ENCODE results near the gene ANTKMT.

ANTKMT gene

GRCh38 chr16:684961-685696 is 35.8 kb upstream of the ANTKMT start:
- no peak overlapping the region for H3K9ac ChIP-seq (ENCODE audit: low read length)
- H3K4me1 ChIP-seq (ENCODE audit: low read length) = peaks cover 25% of the 10 kb centered on the region
- H3K79me2 ChIP-seq (ENCODE audit: low read length) = peaks cover 51% of the 10 kb centered on the region
- TF ChIP-seq, protein P1, sequence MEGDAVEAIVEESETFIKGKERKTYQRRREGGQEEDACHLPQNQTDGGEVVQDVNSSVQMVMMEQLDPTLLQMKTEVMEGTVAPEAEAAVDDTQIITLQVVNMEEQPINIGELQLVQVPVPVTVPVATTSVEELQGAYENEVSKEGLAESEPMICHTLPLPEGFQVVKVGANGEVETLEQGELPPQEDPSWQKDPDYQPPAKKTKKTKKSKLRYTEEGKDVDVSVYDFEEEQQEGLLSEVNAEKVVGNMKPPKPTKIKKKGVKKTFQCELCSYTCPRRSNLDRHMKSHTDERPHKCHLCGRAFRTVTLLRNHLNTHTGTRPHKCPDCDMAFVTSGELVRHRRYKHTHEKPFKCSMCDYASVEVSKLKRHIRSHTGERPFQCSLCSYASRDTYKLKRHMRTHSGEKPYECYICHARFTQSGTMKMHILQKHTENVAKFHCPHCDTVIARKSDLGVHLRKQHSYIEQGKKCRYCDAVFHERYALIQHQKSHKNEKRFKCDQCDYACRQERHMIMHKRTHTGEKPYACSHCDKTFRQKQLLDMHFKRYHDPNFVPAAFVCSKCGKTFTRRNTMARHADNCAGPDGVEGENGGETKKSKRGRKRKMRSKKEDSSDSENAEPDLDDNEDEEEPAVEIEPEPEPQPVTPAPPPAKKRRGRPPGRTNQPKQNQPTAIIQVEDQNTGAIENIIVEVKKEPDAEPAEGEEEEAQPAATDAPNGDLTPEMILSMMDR (IDR thresholded peaks at IDR 0.05; ENCODE audit: low read depth, low read length) = no peak
- TF ChIP-seq EZH2phosphoT487 (IDR thresholded peaks at IDR 0.05; ENCODE audit: low read depth) = no peak
- no peak overlapping the region for H3K27ac ChIP-seq (ENCODE audit: low read length)
- no peaks in the 10 kb centered on the region for H3K27me3 ChIP-seq (ENCODE audit: low read depth, low read length)
- no peak overlapping the region for H3K4me3 ChIP-seq (ENCODE audit: low read length)
- 0 out of 2 replicates have a peak, but pooled peaks cover 4% of the 10 kb centered on the region for H4K20me1 ChIP-seq (ENCODE audit: insufficient read depth, low read length)
- no peaks in the 10 kb centered on the region for H3K9me3 ChIP-seq (ENCODE audit: insufficient read depth, low read length)
- H2AFZ ChIP-seq (ENCODE audit: low read depth, low read length) = no peak overlapping the region
- no peak overlapping the region for H3K4me2 ChIP-seq (ENCODE audit: low read length)
- peaks cover 24% of the 10 kb centered on the region for H3K36me3 ChIP-seq (replicated peaks; ENCODE audit: low read depth, low read length)

GRCh38 chr16:685967-686366 is 35.0 kb upstream of the ANTKMT start:
- Histone ChIP-seq H3K4me1 (ENCODE audit: low read length) (peaks cover 24% of the 10 kb centered on the region), H2AFZ (ENCODE audit: low read depth, low read length) (no peak overlapping the region), H3K79me2 (ENCODE audit: low read length) (peaks cover 45% of the 10 kb centered on the region), H3K9me3 (ENCODE audit: insufficient read depth, low read length) (no peaks in the 10 kb centered on the region), H3K9ac (ENCODE audit: low read length) (no peak overlapping the region), H3K4me3 (ENCODE audit: low read length) (no peak overlapping the region), H3K27ac (ENCODE audit: low read length) (no peak overlapping the region), H3K27me3 (ENCODE audit: low read depth, low read length) (no peaks in the 10 kb centered on the region), H3K4me2 (ENCODE audit: low read length) (no peak overlapping the region), H3K36me3 (replicated peaks; ENCODE audit: low read depth, low read length) (peaks cover 24% of the 10 kb centered on the region), H4K20me1 (ENCODE audit: insufficient read depth, low read length) (0 out of 2 replicates have a peak, but pooled peaks cover 4% of the 10 kb centered on the region)
- TF ChIP-seq, protein P1 (IDR thresholded peaks at IDR 0.05; ENCODE audit: low read depth, low read length) = peak; percentile 29
- TF ChIP-seq EZH2phosphoT487 (IDR thresholded peaks at IDR 0.05; ENCODE audit: low read depth) = no peak

DNA sequence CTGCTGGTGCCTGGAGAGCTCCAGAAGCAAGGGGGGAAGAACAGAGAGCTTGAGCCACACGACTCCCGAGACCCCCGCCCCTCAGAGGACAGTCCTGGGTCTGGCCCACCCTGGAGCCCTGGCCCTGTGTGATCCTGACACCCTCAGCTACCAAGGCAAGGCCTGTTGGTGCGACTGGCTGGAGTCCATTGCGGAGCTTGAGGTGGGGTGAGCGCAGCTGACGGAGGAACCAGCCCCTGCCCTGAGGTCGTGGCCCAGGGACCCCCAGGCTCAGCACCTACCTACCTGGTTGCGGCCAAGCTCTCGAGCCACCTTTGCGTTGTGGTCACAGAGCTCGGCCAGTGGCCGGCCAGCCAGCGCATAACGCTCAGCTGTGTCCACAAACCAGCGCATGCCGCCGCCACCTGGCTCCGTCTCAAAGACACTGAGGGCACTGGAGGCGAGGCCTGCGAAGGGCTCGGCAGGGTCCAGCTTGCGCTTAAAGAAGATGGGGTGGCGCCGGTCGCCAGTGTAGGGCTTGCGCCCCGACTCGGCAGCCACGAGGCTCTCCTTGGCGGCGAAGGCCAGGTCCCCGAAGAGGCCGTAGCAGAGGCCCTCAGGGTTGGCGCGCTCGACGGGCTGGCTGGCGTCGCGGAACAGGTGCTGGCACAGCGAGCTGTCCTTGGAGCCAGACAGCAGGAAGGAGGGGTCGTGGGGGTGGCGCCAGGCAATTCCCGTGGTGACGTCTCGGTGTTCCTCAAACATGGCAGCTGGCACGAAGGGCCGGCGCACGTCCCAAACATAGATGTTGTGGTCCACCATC is 34.3 kb upstream of the ANTKMT start:
- TF ChIP-seq EZH2phosphoT487 (IDR thresholded peaks at IDR 0.05; ENCODE audit: low read depth) = no peak
- TF ChIP-seq, protein P1 (IDR thresholded peaks at IDR 0.05; ENCODE audit: low read depth, low read length) = no peak

GRCh38 chr16:687499-687898 is 33.4 kb upstream of the ANTKMT start:
- H4K20me1 ChIP-seq (ENCODE audit: insufficient read depth, low read length) = no peaks in the 10 kb centered on the region
- no peak overlapping the region for H3K27ac ChIP-seq (ENCODE audit: low read length)
- no peak for TF ChIP-seq EZH2phosphoT487 (IDR thresholded peaks at IDR 0.05; ENCODE audit: low read depth)
- TF ChIP-seq, protein P1 (IDR thresholded peaks at IDR 0.05; ENCODE audit: low read depth, low read length) = no peak
- H3K9me3 ChIP-seq (ENCODE audit: insufficient read depth, low read length) = no peaks in the 10 kb centered on the region
- no peak overlapping the region for H3K9ac ChIP-seq (ENCODE audit: low read length)
- H2AFZ ChIP-seq (ENCODE audit: low read depth, low read length) = no peak overlapping the region
- no peaks in the 10 kb centered on the region for H3K27me3 ChIP-seq (ENCODE audit: low read depth, low read length)
- no peak overlapping the region for H3K4me3 ChIP-seq (ENCODE audit: low read length)
- H3K36me3 ChIP-seq (replicated peaks; ENCODE audit: low read depth, low read length) = peaks cover 9% of the 10 kb centered on the region
- H3K79me2 ChIP-seq (ENCODE audit: low read length) = peaks cover 30% of the 10 kb centered on the region
- H3K4me1 ChIP-seq (ENCODE audit: low read length) = peaks cover 16% of the 10 kb centered on the region
- H3K4me2 ChIP-seq (ENCODE audit: low read length) = no peak overlapping the region

More for the DNA sequence above, 34.3 kb upstream of the ANTKMT start:
- Histone ChIP-seq H4K20me1 (ENCODE audit: insufficient read depth, low read length) (no peaks in the 10 kb centered on the region), H3K79me2 (ENCODE audit: low read length) (peaks cover 38% of the 10 kb centered on the region), H2AFZ (ENCODE audit: low read depth, low read length) (no peak overlapping the region), H3K9ac (ENCODE audit: low read length) (no peak overlapping the region), H3K4me2 (ENCODE audit: low read length) (no peak overlapping the region), H3K27me3 (ENCODE audit: low read depth, low read length) (no peaks in the 10 kb centered on the region), H3K36me3 (replicated peaks; ENCODE audit: low read depth, low read length) (peaks cover 17% of the 10 kb centered on the region), H3K4me1 (ENCODE audit: low read length) (peaks cover 17% of the 10 kb centered on the region), H3K27ac (ENCODE audit: low read length) (no peak overlapping the region), H3K9me3 (ENCODE audit: insufficient read depth, low read length) (no peaks in the 10 kb centered on the region), H3K4me3 (ENCODE audit: low read length) (no peak overlapping the region)

Measured in OCI-LY3 (cell line).